HEK293 (cell line): ENCODE data around the gene RNF6.

Source experiments
- CTCF ChIP-seq: fragments of 450-650 bp; formaldehyde crosslinking; IDR thresholded peaks from 2 replicates; pipeline ENCODE4 v1.5.1; 2016; ENCODE audit warnings: missing biosample characterization, missing genetic modification characterization
- MEIS1 ChIP-seq: sonication (generic); formaldehyde crosslinking; IDR thresholded peaks from 2 replicates; pipeline ENCODE4 v1.8.1; 2022; ENCODE audit warnings: missing genetic modification reagents, mild to moderate bottlenecking, borderline replicate concordance
- MYNN ChIP-seq: fragments of 450-650 bp; formaldehyde crosslinking; IDR thresholded peaks from 2 replicates; pipeline ENCODE4 v1.5.1; 2016; ENCODE audit warnings: missing biosample characterization, missing genetic modification characterization, borderline replicate concordance
- YY1 ChIP-seq: fragments of 450-650 bp; formaldehyde crosslinking; IDR thresholded peaks from 2 replicates; pipeline ENCODE4 v1.5.1; 2018; ENCODE audit warnings: missing biosample characterization, missing genetic modification characterization
- YY2 ChIP-seq: fragments of 450-650 bp; formaldehyde crosslinking; IDR thresholded peaks from 2 replicates; pipeline ENCODE4 v1.5.1; 2016; ENCODE audit warnings: missing biosample characterization, missing genetic modification characterization
- ZFP37 ChIP-seq: fragments of 450-650 bp; formaldehyde crosslinking; IDR thresholded peaks from 2 replicates; pipeline ENCODE4 v1.5.1; 2016; ENCODE audit warnings: missing biosample characterization, missing genetic modification characterization
- ZNF280C ChIP-seq: fragments of 450-650 bp; formaldehyde crosslinking; IDR thresholded peaks from 2 replicates; pipeline ENCODE4 v1.5.1; 2016; ENCODE audit warnings: missing biosample characterization, missing genetic modification characterization
- ZNF423 ChIP-seq: fragments of 450-650 bp; formaldehyde crosslinking; IDR thresholded peaks from 2 replicates; pipeline ENCODE4 v1.5.1; 2016; ENCODE audit warnings: missing biosample characterization, missing genetic modification characterization
- ZNF791 ChIP-seq: fragments of 450-650 bp; formaldehyde crosslinking; IDR thresholded peaks from 2 replicates; pipeline ENCODE4 v1.5.1; 2016; ENCODE audit warnings: missing biosample characterization, missing genetic modification characterization

GRCh38 chr13:26179344-26179743, 42.8 kb downstream of the RNF6 start:
- TF ChIP-seq MEIS1 (CRISPR knock-in tag) (no peak), YY2 (tag by site-specific recombination) (no peak), ZNF791 (tag by site-specific recombination) (no peak), CTCF (tag by site-specific recombination) (no peak), ZNF280C (no peak), ZNF423 (tag by site-specific recombination) (no peak), YY1 (tag by site-specific recombination) (no peak), MYNN (tag by site-specific recombination) (no peak), ZFP37 (tag by site-specific recombination) (no peak)
